GM21786 (cell line): ENCODE measurements around the gene TCF4.

Source experiments
- ATAC-seq: cut with Tn5 transposase; IDR thresholded peaks from one replicate; pipeline ENCODE4 v1.9.1; 2021; ENCODE audit not compliant: unreplicated experiment

The TCF4 gene

DNA sequence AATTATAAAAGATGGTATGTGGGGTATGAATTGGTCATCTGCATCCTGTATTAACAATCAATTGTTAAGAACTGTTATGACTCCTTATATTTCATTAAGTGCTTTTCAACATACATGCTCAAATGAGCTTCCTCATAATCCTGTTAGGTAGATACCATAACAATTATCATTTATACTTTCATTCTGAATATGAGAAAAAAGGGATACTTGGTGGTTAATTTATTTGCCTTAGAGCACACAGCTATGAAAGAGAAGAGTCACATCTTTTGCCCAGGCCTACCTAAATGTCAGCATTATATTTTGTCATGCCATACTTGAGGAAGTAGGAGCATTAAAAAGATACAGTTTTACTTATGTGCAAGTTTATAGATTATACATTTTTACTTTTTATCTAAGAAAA is 169.6 kb downstream of the TCF4 start:
- no peak for ATAC-seq

DNA sequence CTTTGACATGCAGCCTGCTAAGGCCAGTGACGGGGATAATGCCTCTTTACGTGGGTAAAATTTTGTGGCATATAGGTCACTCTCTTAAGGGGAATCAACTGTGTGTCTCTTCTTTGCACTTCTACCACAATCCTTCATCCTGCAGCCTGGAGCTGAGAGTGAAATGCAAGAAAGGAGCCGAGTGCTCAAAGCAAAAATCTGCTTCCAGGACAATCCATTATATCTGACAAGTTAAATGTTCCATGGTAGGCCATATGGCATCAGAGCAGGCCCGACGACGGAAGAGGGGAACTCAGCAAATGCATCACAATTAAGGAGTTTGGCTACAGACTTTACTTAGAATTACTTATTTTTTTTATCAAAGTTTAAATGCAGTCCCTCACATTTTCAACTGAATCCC is 171.2 kb downstream of the TCF4 start:
- no peak for ATAC-seq

DNA sequence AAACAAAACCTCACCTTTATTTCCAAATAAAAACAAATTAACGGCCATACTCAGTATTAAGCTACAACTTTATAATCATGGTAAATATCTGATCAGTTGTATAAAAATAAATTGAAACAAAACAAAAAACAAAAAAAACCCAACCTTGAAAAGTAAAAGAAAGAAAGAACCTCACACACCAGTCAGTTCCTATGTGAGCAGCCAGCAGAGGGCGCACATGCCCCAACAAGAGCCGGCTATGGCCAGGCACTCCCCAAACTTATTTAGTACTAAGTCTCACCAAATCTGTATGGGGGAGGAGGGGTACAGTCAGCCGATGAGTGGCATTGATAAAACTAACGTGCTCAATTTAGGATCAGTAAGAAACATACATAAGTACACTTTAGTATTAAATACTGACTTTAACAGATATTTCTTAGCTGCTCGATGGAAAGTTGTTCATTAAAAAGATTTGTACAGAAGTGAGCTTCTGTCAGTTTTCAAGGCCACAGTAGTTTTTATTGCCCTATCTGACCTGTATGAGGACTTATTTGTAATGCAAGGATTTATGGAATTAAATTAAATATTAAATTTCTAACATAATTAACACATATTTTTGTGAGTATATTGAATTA is 172.6 kb downstream of the TCF4 start:
- peak; percentile 92 for ATAC-seq

DNA sequence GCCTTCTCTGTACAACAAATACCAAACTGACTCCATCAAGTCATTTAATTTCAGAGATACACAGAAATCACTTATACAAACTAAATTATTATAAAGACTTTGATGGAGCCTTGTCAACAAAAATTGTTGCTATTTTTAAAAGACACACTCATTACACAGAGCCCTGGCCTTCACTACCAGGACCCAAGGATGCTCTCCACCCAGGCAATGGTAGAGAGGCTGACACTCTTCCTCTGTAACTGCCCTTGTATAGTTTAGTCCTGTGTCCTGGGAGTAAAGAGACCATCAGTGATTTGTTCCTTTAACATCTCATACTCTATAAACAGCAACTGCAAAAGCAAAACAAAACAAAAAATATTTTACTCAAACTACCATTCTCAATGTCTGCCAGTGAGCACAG is 173.5 kb downstream of the TCF4 start:
- ATAC-seq: no peak

DNA sequence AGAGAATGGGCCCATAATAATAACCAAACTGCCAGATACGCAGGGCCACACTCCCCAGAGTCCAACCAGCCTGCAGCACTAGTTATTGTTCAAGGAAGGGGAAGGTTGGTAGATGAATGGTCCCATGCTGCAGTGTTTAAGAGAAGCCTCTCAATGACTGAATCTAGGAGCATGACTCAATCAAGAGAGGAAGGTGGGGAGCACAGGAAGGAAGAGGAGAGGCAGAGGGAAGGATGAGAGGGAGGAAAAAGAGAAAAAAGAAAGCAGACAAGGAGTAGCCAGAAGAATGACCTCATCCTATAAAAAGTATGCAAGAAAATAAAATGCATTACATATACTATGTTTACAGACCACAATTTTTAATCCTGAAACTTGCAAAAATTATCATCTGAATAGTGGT is 174.5 kb downstream of the TCF4 start:
- no peak for ATAC-seq

DNA sequence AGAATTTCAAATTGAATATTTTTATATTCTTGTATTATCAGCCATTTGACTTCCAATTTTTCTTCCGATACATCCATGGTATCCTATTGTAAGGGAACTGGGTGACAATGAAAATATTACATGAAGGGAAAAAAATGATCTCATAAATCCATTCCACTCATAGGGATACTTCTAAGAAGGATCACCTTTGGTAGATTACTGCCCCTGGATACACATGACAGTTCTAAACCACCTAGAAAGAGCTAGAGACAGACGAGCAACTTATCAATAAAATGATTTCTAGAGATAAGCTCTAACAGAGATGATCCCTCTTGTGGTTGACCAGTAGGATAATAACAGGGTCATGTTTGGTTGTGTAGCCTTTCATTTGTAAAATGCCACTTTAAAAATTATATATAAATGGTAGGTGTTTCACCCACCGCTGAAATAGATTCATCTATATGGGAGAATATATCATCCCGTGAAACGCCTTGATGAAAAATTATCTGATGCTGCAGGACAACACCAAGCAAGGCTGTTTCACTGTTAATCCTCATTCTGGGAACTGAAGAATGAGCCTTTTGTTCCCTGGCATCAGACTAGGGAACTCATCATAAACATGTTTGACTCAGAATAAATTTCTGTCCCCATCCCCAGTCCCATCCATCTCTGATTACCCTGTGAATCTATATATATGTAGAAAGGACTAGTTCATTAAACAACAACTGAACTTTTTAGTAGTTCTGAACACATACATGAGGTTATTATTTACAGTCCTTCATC is 180.0 kb downstream of the TCF4 start:
- no peak for ATAC-seq

DNA sequence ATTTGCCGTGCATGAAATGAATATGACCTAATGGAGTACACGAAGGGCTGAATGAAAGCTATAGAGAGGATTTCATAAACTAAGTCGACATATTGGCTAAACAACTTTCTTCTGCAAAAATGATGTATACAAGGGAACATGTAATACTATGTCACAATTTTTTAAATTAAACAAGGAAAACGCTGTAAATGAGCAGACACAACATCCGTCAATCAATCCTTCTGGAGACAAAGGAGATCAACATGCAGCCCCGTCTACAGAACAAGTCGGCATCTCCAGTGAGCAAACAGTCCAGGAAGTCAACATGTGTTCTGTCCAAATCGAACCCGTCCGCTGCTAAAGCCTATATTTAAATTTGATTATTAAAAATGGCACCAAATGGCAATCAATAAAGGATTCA is 180.8 kb downstream of the TCF4 start:
- no peak for ATAC-seq

DNA sequence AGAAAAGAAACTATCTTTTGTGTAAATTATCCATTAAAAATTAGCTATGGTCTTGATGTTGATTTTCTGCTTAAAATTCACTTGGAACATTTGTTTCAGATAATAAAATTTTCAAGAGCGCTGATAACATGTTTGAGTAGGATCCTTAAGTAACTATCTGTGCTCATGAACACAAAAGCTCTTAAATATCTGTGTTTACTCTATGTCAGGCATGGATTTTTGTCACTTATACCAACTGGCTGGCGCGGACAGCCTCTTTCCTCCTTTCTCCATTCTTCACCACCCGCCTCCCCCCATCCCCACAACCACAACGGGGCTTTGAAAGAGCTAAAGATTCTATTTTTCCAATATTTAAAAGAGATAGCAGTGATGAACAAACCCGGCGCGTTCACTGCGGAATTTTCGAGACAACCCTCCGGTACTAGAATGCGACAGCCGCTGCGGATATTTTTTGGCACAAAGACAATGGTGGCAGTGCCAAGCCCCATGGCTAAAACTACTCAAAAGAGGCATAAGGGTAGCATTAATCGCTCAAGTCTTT is 181.5 kb downstream of the TCF4 start:
- no peak for ATAC-seq

DNA sequence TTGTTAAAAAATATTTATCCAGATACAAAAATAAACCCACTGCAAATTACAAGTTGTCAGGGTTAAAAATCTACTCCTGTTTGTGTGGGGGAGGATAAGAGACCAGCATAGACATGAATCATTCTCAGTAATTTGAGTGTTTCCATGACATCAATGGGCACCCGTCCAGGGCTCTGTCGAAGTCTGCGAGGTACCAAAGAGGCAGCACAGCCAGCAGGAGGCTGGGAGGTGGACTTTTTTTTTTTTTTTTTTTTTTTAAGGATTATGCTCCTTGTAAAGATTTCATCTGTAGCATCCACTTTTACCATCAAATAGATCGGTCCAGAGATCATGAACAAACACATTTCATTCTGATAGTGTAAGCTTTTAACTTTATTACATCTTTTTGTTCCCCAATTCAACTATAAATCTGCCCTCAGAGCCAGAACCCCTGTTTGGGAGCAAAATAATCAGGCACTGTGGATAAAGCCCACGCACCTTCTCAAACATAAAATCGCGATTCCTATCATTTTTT is 182.0 kb downstream of the TCF4 start:
- ATAC-seq: no peak

DNA sequence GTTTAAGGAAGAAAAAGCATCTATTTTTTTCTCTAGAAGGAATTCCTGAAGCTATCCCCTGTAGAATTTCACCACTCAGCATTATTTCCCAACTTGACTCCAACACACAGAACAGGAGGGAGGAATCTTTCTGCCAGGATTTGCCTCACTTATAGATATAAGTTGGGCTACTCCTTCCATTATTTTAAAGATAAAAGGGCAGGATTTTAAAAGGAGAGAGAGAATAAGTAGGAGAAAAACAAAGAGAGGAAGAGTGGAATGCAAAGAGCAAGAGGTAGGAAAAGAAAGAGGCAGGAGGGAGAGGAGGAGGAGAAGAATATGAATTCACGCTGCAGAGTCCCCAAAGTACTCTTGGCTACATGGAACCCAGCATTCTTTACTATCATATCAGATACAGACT is 182.5 kb downstream of the TCF4 start:
- ATAC-seq: no peak

DNA sequence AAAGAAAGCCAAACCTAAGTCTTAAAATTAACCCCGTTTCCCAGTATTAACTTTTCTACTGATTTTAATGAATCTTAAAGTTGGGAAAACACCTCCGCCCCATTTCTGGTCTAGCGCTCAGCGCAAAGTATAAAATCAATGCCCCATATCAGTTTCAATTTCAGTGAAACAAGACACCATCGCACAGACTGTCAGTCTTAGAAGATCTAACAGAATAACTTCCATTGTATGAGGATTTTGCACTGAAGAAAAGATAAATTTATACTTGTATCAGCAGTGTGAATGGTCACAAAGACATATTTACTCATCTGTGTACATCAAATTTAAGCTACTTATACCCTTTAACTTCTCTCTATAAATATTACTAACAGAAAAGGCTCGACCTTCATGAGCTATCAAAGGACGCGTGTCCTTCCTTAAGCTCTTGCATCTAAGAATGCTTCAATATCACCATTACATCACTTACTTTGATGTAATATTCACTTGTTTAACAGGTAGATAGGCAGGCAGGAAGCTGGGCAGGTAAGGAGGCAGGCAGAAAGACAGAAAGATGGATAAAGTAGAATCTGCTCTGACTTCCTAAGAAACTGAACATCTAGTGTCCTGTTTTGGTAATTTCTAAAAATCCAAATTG is 183.0 kb downstream of the TCF4 start:
- no peak for ATAC-seq

DNA sequence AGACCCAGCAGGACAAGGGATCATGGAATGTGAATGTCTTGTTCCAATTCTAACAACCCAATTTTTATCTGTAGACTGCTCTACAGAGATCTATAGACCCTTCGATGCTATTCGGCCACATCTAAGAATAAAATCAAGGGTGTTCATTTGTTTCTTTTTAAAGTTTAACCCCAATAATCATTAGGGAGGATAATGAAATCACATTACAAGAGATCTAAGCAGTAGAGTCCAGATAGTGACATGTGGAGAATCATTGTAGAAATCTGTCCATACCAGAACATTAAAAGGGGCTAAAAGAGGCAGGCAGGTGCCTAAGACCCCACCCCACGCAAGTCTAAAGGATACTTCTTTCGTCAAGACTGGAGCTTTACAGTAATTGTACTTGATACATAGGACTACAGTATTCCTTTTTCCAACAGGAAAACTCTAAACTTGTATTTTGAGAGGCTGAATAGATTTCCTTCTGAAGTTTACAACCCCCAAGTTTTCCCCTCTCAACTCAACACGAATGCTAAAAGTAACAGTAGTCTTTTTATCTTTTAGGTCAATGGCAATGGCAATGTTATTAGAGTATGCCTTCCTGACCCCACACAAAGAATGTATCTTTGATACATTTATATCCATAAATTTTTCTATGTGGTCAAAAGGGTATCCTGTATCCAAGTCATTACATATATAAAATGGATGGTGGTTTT is 183.7 kb downstream of the TCF4 start:
- ATAC-seq: no peak

DNA sequence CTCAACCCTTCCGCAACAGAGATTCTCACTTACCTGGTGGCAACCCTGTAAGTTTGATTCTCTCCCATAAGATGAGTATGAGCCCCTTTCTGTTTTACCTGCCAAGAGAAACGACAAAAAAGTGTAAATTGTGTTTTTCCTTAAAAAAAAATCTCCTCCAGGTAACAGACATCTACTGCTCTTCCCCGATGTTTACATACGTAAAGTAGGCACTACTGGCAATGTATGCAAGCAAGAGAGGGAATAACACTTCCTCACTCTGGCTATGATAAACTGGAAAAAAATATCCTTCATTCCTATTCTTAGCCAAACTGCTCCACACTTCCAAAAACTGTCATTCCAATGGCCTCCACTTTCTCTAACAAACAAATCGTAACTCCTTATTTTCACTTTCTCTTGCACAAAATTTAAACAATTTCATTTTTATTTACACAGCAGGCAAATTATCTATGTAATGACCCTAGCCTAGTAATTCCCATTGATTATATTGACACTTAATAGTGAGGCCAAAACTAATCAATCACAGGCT is 184.5 kb downstream of the TCF4 start:
- no peak for ATAC-seq

DNA sequence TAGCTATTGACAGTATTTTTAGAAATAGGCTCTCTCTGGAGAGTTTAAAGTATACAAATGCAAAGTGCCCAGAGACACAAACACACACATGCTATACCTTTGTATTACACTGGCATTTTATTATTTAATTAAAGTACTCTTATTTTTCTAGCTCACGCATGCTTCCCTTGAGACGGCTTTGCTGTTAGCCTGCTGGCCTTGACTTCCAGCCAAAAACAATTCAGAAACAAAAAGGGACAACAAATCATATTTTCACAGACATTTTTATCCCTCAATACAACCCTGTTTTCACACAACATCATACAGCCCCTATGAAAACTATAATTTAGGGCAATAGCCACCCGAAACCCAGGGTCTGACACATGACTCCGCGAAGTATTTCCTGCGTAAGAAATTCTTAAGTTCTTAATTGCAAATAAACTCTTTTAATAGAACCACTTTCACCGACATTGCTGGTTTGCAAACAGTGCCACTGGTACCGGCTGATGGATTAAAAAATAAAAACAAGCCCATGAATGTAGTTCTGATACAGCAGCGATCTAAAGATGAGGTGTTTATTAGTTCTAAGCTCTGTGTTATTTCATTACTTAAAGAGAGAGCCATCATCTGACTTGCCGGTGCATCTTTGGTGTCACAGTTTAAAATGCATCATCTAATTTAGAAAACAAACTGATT is 185.1 kb downstream of the TCF4 start:
- ATAC-seq: no peak

DNA sequence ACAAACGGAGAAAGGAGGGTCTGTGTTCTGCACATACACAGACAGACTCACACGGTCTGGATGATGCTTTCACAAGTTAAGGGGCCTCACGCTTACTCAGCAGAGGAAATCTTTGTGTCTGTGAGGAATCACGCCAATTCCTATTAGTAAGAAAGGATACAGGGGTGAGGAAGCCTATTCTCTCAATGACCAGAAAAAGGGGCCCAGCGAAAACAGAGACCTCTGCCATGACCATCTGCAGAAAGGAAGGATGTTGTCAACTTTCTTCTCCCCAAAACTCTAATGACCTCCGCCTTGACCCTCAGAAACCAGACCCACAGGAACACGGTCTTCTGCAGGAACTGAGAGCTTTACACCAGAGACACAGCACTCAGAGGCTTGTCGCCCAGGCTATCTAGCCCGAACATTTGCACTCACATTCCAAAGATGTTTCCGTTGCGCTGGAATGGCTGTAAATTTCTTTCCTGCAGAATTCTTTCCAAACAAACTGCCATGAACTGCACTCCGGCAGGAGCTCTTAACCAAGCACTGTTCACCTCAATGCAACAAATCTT is 186.3 kb downstream of the TCF4 start:
- ATAC-seq: no peak

DNA sequence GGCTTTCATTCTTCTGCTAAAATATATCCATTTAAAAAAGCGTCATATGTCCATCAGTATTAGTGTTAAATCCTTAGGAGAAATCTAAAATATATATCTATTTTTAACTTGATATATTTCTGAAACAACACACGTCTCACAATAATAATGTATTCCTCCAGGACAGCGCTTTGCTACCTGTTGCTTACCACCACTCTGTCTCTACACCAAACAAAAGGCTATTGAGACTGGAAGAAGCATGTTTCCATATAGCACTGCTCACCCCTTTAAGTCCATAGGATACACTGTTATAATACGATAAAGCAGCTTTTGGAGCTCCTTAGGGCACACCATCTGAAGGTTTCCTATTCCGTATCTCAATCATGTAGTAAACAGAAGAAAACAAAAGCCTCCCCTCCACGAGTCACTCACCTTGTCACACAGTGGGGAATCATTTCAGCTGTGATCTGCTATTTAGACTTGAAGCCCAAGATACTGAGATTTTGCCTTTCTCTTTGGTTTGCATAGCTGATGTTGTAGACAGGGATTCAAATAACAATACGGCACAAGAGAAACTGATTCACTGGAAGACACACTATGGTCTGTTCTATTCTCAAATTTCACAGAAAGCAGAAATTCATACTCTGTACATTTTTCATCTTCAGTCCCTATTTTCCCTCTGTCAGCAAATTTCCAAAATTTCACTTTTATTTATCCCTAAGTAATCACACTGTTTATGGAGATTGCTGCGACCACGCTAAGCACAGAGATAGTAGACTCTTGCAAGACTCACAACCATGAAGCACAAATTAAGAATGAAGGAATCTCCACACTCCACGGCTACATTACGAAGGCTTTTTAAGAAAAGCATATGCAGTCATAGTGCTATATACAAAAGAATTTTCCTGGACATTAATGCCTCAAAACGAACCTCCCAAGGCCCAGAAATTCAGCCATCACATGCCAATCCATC is 187.1 kb downstream of the TCF4 start:
- ATAC-seq: no peak

DNA sequence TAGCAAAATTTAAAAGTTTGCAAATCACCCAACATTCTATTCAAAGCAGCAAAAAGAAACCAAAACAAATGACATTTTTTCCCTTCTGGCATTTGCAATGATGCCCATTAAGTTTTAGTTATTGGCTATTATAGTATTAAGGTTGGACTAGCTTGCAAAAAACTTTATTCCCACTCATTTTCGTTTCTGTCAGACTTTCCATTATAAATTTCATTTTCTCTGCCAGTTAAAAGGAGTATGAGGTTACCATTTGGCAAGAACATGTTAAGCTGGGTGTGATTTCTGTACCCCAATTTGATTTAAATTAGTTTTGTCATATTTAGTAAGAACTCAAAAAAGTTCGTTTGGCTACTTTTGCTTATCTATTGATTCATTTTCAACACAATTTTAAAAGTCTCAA is 187.9 kb downstream of the TCF4 start:
- ATAC-seq: no peak

DNA sequence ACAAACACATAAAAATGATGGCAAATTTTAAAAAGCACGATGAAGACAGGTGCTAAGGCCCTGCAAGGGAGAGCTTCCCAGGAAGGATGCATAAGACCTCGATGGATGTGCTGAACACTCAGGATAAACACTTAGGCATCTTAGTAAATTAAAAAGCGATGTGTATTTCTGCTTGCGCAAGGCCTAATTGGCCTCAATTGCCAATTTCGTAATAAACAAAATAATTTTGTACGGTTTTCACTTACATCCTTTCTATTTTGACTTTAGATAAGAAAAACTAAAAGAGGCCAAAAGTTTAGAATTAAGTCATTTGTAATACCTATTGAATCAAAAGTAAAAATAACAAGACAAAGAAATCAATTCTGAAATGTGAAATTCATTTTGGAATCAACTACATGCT is 189.1 kb downstream of the TCF4 start:
- no peak for ATAC-seq

DNA sequence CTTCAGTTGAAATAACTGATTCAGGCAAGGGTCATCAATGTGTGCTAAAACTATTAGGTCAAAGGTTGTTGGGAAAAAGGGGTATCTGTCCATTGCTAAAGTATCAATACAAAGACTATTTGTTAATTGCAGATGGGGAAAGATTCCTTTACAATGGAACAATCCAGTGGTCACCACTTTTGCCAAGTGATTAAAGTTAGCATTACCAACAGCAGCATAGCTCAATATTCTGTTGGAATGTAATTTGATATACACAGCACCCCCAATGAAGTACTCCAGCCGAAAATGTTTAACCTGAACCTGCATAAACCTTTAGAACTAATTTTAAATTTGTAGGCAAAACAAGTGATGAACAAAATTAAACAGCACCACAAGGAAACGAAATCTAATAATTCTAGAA is 191.0 kb downstream of the TCF4 start:
- ATAC-seq: no peak
